ENCODE results near the gene ARSK. TPM values are rescaled to one million over a fixed set of nuclear protein-coding genes. Genes with fewer than 3 reads are reported as not detected.

Gene ARSK
- total and polyA plus RNA-seq, 2 of the 4 experiments (the other 2 are of a cell fraction): 15.1 to 22.0 TPM

DNA sequence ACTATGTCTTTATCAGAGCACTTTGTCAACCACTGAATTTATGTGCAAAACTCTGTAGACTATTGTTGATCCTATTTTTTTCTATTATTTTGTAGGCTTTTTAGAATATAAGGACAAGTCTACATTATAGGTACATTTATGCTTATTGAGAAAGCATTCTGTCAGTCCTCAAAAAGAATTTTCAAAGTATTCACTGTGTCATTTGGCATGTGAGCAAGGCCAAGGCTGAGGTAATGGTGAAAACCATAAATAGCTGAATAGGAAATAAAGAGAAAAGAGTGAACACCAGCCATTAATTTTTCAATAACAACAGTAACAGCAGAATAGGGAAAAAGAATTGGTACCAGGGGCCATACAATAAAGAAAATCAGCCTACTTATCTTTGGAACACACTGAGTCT lies 21.1 kb upstream of the ARSK start:
- Histone ChIP-seq H3K27ac (ENCODE audit: insufficient read depth, low read length) (no peak overlapping the region), H3K9me3 (ENCODE audit: control insufficient read depth, insufficient read depth, low read length) (no peaks in the 10 kb centered on the region), H3K9ac (ENCODE audit: low read depth, low read length) (no peak overlapping the region), H3K56ac (ENCODE audit: extremely low read depth, insufficient read depth, low read length) (no peak overlapping the region), H3K4me3 (ENCODE audit: insufficient read depth, low read depth, low read length) (no peak overlapping the region), H2AK9ac (replicated peaks; ENCODE audit: low read depth, low read length, poor library complexity) (no peak overlapping the region), H4K20me1 (ENCODE audit: insufficient read depth, low read length) (no peaks in the 10 kb centered on the region), H4K8ac (ENCODE audit: low read depth in 2 of 2, low read length in 2 of 2) (no peak overlapping the region), H3K18ac (ENCODE audit: low read depth, low read length) (no peak overlapping the region), H2BK20ac (ENCODE audit: low read depth, low read length) (no peak overlapping the region), H3K23ac (ENCODE audit: low read depth, low read length) (no peak overlapping the region), H3K4me1 (ENCODE audit: control insufficient read depth, insufficient read depth, low read length) (peaks cover 1% of the 10 kb centered on the region; the same call in 1 of the 2 replicates), H2BK5ac (ENCODE audit: low read depth, low read length, poor library complexity, severe bottlenecking) (no peak overlapping the region), H3K9me1 (ENCODE audit: insufficient read depth, low read length) (peaks cover 5% of the 10 kb centered on the region; the same call in 1 of the 2 replicates), H2BK120ac (ENCODE audit: low read depth, low read length) (no peak overlapping the region), H4K91ac (ENCODE audit: insufficient read depth, low read depth, low read length) (no peak overlapping the region), H3K36me3 (ENCODE audit: control insufficient read depth, insufficient read depth, low read length) (peaks cover 9% of the 10 kb centered on the region), H3K79me1 (ENCODE audit: low read depth in 1 of 2, low read length in 2 of 2) (peaks cover 23 to 42% of the 10 kb centered on the region in 2 experiments), H3K4ac (ENCODE audit: low read depth, low read length) (no peak overlapping the region), H2AK5ac (ENCODE audit: low read depth, low read length) (no peak overlapping the region), H3K27me3 (ENCODE audit: control insufficient read depth, insufficient read depth, low read length) (no peaks in the 10 kb centered on the region), H3K4me2 (ENCODE audit: low read depth, low read length) (no peak overlapping the region), H4K5ac (ENCODE audit: low read depth, low read length) (no peak overlapping the region), H2AFZ (replicated peaks; ENCODE audit: low read length, poor library complexity) (no peak overlapping the region), H3K14ac (replicated peaks; ENCODE audit: low read depth, low read length) (no peak overlapping the region), H2BK15ac (ENCODE audit: low read depth, low read length) (no peak overlapping the region)
- CTCF ChIA-PET: interaction anchor here (0.9 kb wide), 1 partner anchor 40 kb away, joined by 3 read pairs; no protein-coding TSS in a partner anchor
- TF ChIP-seq MAZ (IDR thresholded peaks at IDR 0.05; ENCODE audit: borderline replicate concordance, low read depth, low read length) (no peak), RAD21 (IDR thresholded peaks at IDR 0.05; ENCODE audit: low read length) (no peak), MXI1 (IDR thresholded peaks at IDR 0.05; ENCODE audit: borderline replicate concordance, low read depth, low read length) (no peak), POLR2A (IDR thresholded peaks at IDR 0.05; ENCODE audit: low read depth, low read length) (no peak), SMC3 (IDR thresholded peaks at IDR 0.05; ENCODE audit: low read depth, low read length) (no peak), CEBPB (IDR thresholded peaks at IDR 0.05; ENCODE audit: low read depth, low read length) (no peak), BHLHE40 (IDR thresholded peaks at IDR 0.05; ENCODE audit: low read depth, low read length) (peak; percentile 33; the same call in 1 of the 2 replicates)
- ATAC-seq (ENCODE audit: low read depth) (peak; percentile 18; the same call in 1 of the 2 replicates), DNase-seq (peak; percentile 40)
- in situ Hi-C loops (cut with MboI; ENCODE audit: low sequenced_read_pairs): no loop called here
- dilution Hi-C loops (cut with HindIII; ENCODE audit: low sequenced_read_pairs, unreplicated experiment): no loop called here
- POLR2A ChIA-PET (ENCODE audit: unreplicated experiment): no interaction called here
- intact Hi-C loops (cut with micrococcal nuclease): loop anchor here (5.0 kb wide), 1 partner anchor 41 kb away; no protein-coding TSS in a partner anchor
- BruUV-seq (replicated peaks): no TSS peak
